DND-41 (cell line): ENCODE results near the gene PIK3R3.

Source experiments
- EZH2 ChIP-seq: IDR thresholded peaks from 3 replicates; pipeline ENCODE4 v1.6.1; 2012; ENCODE audit warnings: borderline replicate concordance, low read depth, mild to moderate bottlenecking, moderate library complexity, low read length, inconsistent platforms; ENCODE audit not compliant: severe bottlenecking
- TF ChIP-seq, protein P1 (sequence below): IDR thresholded peaks from 2 replicates; pipeline ENCODE4 v1.5.1; 2012; ENCODE audit warnings: borderline replicate concordance, low read length, moderate library complexity, mild to moderate bottlenecking; ENCODE audit not compliant: poor library complexity, severe bottlenecking; ENCODE audit errors: extremely low read depth

DNA sequence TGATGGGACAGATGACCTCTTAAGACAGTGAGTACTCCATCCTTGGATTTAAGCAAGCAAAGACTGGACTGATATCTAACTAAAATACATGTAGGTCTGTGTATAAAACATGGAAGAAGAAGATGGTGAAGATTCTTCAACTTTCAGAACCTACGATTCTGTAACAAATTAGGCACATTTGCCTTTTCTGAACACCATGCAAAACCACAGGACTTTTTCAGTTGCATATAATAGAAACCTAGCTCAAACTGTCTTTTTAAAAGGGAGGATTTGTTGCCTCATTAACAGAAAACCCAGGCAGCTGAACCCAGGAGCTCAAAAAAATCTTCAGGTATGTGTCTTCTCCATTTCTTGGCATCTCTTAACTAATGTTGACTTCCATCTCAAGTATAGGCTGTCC lies 27.8 kb upstream of the PIK3R3 start:
- TF ChIP-seq, protein P1, sequence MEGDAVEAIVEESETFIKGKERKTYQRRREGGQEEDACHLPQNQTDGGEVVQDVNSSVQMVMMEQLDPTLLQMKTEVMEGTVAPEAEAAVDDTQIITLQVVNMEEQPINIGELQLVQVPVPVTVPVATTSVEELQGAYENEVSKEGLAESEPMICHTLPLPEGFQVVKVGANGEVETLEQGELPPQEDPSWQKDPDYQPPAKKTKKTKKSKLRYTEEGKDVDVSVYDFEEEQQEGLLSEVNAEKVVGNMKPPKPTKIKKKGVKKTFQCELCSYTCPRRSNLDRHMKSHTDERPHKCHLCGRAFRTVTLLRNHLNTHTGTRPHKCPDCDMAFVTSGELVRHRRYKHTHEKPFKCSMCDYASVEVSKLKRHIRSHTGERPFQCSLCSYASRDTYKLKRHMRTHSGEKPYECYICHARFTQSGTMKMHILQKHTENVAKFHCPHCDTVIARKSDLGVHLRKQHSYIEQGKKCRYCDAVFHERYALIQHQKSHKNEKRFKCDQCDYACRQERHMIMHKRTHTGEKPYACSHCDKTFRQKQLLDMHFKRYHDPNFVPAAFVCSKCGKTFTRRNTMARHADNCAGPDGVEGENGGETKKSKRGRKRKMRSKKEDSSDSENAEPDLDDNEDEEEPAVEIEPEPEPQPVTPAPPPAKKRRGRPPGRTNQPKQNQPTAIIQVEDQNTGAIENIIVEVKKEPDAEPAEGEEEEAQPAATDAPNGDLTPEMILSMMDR, result no peak
- no peak for TF ChIP-seq EZH2
